Measurements from ENCODE around the gene STIM1.
"Not testable (repeated sequence)": the region's sequence is repeated elsewhere in the genome, so short reads cannot be mapped to it uniquely, and the experiment has no call there.

The STIM1 gene

DNA sequence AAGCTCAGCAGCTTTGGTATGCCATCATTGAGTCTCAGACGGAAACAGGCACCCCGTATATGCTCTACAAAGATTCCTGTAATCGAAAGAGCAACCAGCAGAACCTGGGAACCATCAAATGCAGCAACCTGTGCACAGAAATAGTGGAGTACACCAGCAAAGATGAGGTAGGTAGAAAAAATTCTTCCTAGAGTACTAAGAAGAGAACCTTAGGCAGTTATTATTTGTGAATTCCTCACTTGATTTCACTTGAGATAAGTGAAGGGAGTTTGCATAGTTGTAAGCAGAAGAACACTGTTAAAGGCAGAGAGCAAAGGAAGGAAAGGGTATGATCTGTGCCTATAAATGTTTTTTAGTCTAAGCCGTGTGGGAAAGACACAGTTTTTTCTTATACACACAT, 267.8 kb downstream of the STIM1 start:
- Histone ChIP-seq H3K27ac (ENCODE audit: low read depth, low read length) (no peak overlapping the region), H3K4me2 (ENCODE audit: low read length) (no peak overlapping the region), H4K20me1 (ENCODE audit: control insufficient read depth, insufficient read depth, low read depth, low read length) (0 out of 2 replicates have a peak, but pooled peaks cover 3% of the 10 kb centered on the region), H3K27me3 (ENCODE audit: control insufficient read depth, low read length) (no peaks in the 10 kb centered on the region), H3K9me3 (ENCODE audit: control insufficient read depth, insufficient read depth, low read length) (no peaks in the 10 kb centered on the region), H3K4me3 (ENCODE audit: low read length) (no peak overlapping the region), H3K36me3 (ENCODE audit: control insufficient read depth, low read length) (peaks cover 94% of the 10 kb centered on the region), H3K79me2 (ENCODE audit: control insufficient read depth, low read length) (peaks cover 9% of the 10 kb centered on the region), H3K4me1 (ENCODE audit: control insufficient read depth, low read length) (no peaks in the 10 kb centered on the region), H3K9me2 (replicated peaks; ENCODE audit: control insufficient read depth, low read length) (no peaks in the 10 kb centered on the region), H3F3A (ENCODE audit: control insufficient read depth, insufficient read depth) (peaks cover 8% of the 10 kb centered on the region; the same call in 1 of the 2 replicates)
- TF ChIP-seq, protein P1, sequence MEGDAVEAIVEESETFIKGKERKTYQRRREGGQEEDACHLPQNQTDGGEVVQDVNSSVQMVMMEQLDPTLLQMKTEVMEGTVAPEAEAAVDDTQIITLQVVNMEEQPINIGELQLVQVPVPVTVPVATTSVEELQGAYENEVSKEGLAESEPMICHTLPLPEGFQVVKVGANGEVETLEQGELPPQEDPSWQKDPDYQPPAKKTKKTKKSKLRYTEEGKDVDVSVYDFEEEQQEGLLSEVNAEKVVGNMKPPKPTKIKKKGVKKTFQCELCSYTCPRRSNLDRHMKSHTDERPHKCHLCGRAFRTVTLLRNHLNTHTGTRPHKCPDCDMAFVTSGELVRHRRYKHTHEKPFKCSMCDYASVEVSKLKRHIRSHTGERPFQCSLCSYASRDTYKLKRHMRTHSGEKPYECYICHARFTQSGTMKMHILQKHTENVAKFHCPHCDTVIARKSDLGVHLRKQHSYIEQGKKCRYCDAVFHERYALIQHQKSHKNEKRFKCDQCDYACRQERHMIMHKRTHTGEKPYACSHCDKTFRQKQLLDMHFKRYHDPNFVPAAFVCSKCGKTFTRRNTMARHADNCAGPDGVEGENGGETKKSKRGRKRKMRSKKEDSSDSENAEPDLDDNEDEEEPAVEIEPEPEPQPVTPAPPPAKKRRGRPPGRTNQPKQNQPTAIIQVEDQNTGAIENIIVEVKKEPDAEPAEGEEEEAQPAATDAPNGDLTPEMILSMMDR (IDR thresholded peaks at IDR 0.05; ENCODE audit: low read depth, low read length, poor library complexity, severe bottlenecking), result no peak
- TF ChIP-seq EZH2phosphoT487 (IDR thresholded peaks at IDR 0.05; ENCODE audit: borderline replicate concordance, low read length), result no peak

DNA sequence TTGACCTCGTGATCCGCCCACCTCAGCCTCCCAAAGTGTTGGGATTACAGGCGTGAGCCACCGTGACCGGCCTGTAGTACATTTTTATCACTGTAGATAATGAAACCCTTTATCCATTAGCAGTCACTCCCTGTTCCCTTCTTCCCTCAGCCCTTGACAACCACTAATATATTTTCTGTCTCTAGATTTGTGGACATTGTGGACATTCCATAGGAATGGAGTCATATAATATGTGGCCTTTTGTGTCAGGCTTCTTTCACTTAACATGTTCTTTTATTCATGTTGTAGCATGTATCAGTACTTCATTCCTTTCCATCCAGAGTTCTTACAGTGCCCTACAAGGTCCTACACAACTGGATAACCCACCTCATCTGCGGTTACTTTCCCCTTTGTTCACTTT, 269.7 kb downstream of the STIM1 start:
- Histone ChIP-seq H3K4me1 (ENCODE audit: control insufficient read depth, low read length) (no peaks in the 10 kb centered on the region), H4K20me1 (ENCODE audit: control insufficient read depth, insufficient read depth, low read depth, low read length) (no peaks in the 10 kb centered on the region), H3K27ac (ENCODE audit: low read depth, low read length) (no peak overlapping the region), H3K4me2 (ENCODE audit: low read length) (no peak overlapping the region), H3K4me3 (ENCODE audit: low read length) (no peak overlapping the region), H3K36me3 (ENCODE audit: control insufficient read depth, low read length) (peaks cover 91% of the 10 kb centered on the region), H3K79me2 (ENCODE audit: control insufficient read depth, low read length) (no peaks in the 10 kb centered on the region), H3F3A (ENCODE audit: control insufficient read depth, insufficient read depth) (0 out of 2 replicates have a peak, but pooled peaks cover 3% of the 10 kb centered on the region), H3K27me3 (ENCODE audit: control insufficient read depth, low read length) (no peaks in the 10 kb centered on the region), H3K9me3 (ENCODE audit: control insufficient read depth, insufficient read depth, low read length) (no peaks in the 10 kb centered on the region), H3K9me2 (replicated peaks; ENCODE audit: control insufficient read depth, low read length) (no peaks in the 10 kb centered on the region)
- no peak for TF ChIP-seq EZH2phosphoT487 (IDR thresholded peaks at IDR 0.05; ENCODE audit: borderline replicate concordance, low read length)
- TF ChIP-seq, protein P1 (IDR thresholded peaks at IDR 0.05; ENCODE audit: low read depth, low read length, poor library complexity, severe bottlenecking), result no peak

DNA sequence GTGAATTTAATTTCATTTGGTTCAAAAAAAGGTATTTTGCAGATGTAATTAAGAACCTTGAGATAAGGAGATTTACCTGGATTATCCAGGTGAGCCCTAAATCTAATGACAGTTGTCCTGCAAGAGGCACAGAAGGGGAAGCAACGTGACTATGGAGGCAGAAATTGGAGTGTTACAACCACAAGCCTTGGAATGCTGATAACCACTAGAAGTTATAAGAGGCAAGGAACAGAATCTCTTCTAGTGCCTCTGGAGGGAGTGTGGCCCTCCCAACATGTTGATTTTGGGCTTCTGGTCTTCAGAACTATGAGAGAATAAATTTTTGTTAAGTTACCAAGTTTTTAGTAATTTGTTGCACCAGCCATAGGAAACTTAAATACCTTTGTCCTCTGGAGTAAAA, 271.9 kb downstream of the STIM1 start:
- no peaks in the 10 kb centered on the region for H3K9me2 ChIP-seq (replicated peaks; ENCODE audit: control insufficient read depth, low read length)
- H3K36me3 ChIP-seq (ENCODE audit: control insufficient read depth, low read length), result peaks cover 91% of the 10 kb centered on the region
- H3K27ac ChIP-seq (ENCODE audit: low read depth, low read length), result no peak overlapping the region
- H4K20me1 ChIP-seq (ENCODE audit: control insufficient read depth, insufficient read depth, low read depth, low read length), result no peaks in the 10 kb centered on the region
- no peaks in the 10 kb centered on the region for H3K27me3 ChIP-seq (ENCODE audit: control insufficient read depth, low read length)
- H3K79me2 ChIP-seq (ENCODE audit: control insufficient read depth, low read length), result no peaks in the 10 kb centered on the region
- H3K4me1 ChIP-seq (ENCODE audit: control insufficient read depth, low read length), result no peaks in the 10 kb centered on the region
- TF ChIP-seq EZH2phosphoT487 (IDR thresholded peaks at IDR 0.05; ENCODE audit: borderline replicate concordance, low read length), result no peak
- TF ChIP-seq, protein P1 (IDR thresholded peaks at IDR 0.05; ENCODE audit: low read depth, low read length, poor library complexity, severe bottlenecking), result no peak
- no peak overlapping the region for H3K4me3 ChIP-seq (ENCODE audit: low read length)
- H3K9me3 ChIP-seq (ENCODE audit: control insufficient read depth, insufficient read depth, low read length), result no peaks in the 10 kb centered on the region
- 0 out of 2 replicates have a peak, but pooled peaks cover 3% of the 10 kb centered on the region for H3F3A ChIP-seq (ENCODE audit: control insufficient read depth, insufficient read depth)
- no peak overlapping the region for H3K4me2 ChIP-seq (ENCODE audit: low read length)

DNA sequence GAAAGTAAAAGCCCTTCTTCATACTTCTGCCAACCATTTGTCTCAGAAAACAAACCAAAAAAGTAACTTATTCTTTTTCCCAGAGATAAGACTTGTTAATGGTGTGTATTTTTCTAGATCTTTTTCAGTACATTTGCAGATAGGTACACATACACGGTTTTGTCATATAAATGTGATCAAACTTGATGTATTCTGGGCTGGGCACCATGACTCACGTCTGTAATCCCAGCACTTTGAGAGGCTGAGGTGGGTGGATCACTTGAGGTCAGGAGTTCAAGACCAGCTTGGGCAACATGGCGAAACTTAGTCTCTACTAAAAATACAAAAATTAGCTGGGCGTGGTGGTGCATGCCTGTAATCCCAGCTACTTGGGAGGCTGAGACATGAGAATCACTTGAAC, 274.8 kb downstream of the STIM1 start:
- not testable (repeated sequence) for H3K4me1 ChIP-seq (ENCODE audit: control insufficient read depth, low read length); H4K20me1 ChIP-seq (ENCODE audit: control insufficient read depth, insufficient read depth, low read depth, low read length); H3K4me3 ChIP-seq (ENCODE audit: low read length); H3K27ac ChIP-seq (ENCODE audit: low read depth, low read length); H3K9me2 ChIP-seq (replicated peaks; ENCODE audit: control insufficient read depth, low read length); H3K4me2 ChIP-seq (ENCODE audit: low read length); H3K79me2 ChIP-seq (ENCODE audit: control insufficient read depth, low read length); H3K27me3 ChIP-seq (ENCODE audit: control insufficient read depth, low read length); H3K9me3 ChIP-seq (ENCODE audit: control insufficient read depth, insufficient read depth, low read length); H3F3A ChIP-seq (ENCODE audit: control insufficient read depth, insufficient read depth)
- peaks cover 96% of the 10 kb centered on the region for H3K36me3 ChIP-seq (ENCODE audit: control insufficient read depth, low read length)
